COR-L47 (cell line): ENCODE results near the gene VEZF1.
"Not testable (repeated sequence)": the region's sequence is repeated elsewhere in the genome, so short reads cannot be mapped to it uniquely, and the experiment has no call there.

Source experiments
- DNase-seq: peaks from one replicate; lab custom pipeline; 2025; lab: John Stamatoyannopoulos, UW

The VEZF1 gene

DNA sequence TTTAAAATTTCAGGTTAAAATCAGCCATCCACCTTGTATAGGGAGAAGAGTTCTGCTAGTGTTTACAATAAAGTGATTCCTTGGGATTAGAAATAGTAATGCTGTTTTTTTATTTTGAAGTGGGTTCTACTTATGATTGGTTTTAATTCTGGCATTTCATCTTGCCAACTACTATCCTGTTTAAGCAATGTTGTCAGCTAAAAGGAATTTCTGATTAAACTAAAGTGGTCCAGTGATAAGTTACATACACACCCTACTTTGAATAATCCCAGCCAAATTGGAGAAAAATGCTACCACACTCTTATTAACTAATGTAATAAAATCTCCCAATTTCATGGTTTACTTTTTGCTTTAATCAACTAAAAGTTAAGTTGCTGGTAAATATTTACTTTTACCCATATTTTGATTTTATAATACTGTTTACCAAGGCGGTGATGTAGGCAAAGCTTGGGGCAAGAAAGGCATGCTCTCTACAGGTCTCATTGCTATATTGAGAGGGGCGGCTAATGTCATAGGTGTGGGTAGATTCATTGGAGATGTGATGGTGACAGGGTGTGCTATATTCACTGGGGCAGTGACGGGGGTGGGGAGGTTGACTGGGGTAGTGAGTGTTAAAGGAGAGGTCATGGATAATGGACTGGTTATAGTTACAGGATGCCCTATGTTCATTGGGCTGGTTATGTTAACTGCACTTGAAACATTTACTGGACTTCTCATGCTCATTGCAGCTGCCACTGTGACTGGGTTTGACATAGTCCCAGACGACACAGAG, 13.8 kb downstream of the VEZF1 start:
- not testable (repeated sequence) for DNase-seq

DNA sequence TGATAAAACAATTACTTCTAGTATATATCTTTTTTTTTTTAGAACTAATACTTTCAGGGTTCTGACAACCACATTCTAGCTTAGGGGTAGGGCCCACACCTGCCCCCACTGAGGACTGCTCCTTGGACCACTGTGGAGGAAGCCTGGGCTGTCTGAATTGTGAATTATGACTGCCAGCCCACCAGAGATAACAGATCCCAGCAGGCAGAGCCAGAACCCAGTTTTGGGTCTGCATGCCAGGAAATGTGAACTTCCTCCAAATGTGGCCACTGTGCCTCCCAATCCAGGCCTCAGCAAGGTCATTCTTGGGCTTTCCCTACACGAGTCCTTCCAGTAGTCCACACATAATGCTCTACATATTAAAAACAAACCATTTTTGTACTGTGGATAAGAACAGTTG, 15.9 kb downstream of the VEZF1 start:
- DNase-seq = no peak

DNA sequence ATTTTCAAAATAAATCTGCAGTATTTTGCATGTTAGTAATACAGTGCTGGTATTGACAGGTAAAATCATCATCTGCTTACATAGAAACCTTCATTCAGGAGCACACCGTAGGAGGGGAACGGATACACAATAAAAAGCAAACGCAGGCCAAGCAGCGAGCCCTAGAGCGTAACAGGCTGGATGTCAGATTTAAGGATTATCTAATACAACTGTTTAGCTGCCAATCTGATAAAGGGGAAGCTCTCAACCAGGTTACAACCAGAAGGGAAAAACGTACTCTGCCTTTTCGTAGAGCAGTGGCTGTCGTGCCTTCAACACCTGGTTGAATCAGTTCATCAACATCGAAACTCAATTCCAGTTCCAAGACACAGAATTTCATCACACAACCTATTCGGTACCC, 16.5 kb downstream of the VEZF1 start:
- DNase-seq = no peak

DNA sequence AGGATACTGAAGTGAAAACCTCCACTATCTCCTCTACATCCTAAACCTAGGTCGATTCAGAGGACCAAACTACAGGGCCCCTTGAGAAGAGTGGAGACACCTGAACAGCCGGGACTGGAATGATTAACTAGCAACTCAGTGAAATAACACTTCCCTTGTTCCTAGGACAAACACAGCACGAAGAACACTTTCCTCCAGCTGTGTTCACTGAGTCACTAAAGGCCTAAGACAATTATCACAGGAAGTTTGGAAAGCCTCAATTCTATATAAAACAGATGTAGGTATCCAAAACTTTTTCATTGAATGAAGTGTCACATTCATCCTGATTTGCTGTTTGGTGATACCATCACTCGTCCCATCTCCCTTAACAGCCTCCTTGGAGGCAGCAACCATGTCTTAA, 17.3 kb downstream of the VEZF1 start:
- DNase-seq = no peak

DNA sequence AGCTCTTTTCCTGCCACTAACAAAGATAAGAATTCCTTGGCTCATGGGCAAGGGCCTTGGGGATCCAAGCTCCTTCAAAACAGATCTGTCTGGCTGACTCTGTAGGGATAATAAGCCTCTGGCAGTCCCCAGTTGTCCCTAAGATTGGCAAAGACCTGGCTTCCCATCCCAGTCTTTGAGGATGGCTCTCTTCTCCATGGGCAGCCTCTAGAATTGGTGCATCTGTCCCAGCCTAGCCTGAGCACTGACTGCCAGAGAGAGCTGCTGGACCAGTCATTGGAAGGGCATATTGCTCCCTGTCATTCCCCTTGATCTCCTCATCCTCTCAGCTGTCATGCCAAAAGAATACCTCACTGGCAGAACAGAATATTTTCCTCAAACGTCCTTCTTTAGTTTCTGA, 19.6 kb downstream of the VEZF1 start:
- no peak for DNase-seq

DNA sequence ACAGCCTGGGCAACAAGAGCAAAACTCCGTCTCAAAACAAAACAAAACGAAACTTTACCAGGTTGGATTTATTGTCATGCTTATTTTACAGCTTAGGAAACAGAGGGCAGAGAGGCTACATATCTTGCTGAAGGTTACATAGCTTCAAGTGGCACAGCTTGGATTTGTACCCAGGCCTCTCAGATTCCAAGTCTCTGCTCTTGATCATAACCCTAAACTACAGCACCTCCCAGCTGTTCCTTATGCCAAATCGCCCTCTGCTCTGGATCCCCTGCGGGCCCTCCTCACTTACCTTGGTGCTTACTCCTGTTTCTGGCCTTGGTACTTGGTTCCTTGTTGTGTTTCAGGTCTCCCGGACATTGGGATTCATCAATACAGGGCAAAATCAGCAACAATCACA, 21.2 kb downstream of the VEZF1 start:
- no peak for DNase-seq

DNA sequence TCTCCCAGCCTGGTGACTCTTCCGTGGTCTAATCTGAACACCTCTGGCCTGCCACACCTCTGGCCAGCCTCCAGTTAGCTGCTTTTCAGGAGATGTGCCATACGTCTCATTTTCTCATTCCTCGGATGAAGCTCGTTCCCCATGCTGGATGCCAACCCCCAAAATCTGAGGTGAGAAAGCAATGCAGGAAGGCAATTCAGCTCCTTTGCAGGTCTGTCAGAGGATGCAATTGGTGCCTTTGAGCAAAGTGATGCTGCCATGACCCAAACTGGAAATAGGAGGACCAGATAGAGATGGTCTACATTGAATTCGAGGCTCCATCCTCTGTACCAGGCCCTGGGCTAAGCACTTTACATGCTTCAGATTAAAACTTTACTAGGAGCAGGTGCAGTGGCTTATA, 21.8 kb downstream of the VEZF1 start:
- DNase-seq = no peak

DNA sequence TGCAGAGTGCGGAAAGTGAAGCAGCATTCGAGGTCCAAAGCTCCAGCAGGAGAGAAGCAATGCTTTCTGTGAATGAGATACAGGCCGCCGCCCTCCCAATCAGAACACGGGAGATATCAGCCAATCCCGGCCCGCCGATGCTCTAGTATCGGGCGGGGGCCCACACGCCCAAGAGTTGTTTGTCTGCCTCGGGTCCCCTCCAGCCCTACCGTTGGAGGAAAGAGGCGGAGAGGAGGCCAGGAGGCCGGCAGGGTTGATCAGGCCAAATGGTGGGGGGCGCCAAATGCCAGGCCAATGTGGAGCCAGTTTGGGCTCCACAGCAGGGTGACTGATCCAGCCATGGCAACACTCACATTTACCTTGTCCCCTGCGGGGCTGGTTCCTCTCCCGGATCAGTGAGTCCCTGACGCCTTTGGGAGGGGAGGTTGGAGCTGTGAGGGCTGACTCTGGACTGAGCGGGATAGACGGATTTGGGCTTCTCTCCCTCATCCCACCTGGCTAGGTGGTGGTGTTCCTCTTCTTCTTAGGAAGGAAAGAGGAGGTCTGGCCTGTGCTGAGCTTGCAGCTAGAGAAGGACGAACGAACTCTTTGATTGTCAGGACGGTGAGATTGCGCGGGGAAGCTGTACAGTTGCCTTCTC, 22.4 kb downstream of the VEZF1 start:
- no peak for DNase-seq

DNA sequence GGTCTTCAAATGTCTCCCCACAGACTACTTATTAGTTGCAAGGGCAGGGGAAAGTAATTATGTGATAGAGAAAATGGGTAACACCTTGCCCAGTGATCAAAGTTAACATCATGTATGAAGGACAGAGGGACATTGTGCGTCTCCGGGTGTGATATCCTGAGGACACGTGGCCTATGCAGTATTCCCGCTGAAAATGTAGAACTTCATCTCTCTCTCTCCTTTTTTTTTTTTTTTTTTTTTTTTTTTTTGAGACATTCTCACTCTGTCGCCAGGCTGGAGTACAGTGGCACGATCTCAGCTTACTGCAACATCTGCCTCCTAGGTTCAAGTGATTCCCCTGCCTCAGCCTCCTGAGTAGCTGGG, 24.9 kb downstream of the VEZF1 start:
- DNase-seq = no peak

DNA sequence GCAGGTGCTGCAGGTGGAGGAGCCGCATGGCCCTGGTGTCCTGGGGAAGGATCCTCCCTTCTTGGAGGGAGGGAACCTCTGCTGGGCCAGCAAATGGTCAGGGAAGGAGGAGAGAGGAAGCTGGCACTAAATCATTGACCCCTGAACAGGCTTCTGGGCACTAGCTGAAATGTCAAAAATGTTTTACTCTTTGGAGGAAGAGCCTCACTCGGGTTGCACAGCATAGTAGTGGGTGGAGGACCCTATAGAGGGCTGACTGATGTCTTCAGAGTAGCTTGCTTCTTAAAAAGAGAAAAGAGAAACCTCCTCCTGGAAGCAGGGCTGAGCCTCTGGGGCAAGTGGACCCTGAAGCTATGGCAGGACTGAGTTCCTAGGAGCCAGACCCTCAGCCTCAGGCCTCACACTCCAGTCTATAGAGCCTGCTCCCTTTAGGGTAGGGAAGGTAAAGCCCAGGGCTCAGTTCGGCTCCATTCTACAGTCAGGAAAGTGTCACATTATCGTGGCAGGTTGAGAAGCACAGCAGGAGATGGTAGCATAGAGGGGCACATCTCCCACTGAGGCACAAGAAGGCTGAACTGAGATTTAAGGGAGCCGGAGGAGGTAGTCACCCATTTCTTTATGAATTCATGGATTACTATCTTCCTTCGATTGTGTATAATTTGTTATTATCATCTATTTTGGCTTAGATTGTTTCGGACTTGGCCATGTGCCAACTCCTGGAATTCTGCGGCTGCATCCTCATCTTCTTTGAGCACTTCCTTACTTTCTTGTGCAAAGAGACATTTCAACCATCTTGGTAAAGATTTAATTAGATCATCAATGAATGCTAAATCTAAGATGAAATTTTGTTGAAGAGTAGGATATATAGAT, 25.5 kb downstream of the VEZF1 start:
- DNase-seq = no peak

DNA sequence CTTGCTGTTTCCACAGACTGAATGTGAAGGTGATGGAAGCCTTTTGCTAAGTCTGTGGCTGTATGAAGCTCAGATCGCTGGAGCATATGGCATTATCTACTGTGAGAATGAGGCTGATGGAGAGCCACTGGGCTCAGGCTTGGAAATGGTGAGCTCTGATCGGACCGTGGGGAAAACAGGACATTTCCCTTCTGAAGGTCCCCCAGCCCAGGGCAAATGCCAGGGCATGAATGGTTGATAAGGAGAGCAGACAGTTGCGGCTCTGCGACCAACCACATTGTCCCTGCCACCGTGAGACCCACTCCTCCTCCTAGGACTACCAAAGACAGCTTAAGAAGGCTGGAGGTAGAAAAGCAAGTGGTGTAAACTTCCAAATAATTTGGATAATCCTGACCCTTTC, 28.1 kb downstream of the VEZF1 start:
- DNase-seq = no peak

DNA sequence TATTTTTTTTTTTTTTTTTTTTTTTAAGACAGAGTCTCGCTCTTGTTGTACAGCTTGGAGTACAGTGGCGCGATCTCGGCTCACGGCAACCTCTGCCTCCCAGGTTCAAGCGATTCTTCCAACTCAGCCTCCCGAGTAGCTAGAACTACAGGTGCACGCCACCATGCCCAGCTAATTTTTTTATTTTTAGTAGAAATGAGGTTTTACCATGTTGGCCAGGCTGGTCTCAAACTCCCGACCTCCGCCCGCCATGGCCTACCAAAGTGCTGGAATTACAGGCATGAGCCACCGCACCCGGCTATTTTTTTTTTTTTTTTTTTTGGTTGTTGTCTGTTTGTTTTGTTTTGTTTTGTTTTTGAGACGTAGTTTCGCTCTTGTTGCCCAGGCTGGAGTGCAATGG, 29.7 kb downstream of the VEZF1 start:
- not testable (repeated sequence) for DNase-seq

DNA sequence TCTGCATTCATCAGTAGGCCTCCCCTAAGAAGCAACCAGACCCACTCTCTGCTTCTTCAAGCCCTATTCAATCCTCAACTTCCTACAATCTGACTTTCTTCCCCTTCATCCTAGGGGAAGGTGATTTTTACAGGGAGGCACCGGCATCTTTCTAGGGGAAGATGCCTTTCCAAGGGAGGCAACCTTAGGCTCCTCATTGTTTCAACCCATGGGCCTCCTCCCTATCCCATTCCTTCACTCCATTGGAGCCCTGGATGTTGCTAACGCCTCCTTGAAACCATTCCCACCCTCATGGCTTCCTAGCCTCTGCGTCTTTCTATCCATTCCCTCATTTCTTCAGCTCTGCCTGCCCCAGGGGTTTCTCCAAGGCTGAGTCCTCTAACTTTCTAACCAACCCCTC, 30.2 kb downstream of the VEZF1 start:
- DNase-seq = no peak

DNA sequence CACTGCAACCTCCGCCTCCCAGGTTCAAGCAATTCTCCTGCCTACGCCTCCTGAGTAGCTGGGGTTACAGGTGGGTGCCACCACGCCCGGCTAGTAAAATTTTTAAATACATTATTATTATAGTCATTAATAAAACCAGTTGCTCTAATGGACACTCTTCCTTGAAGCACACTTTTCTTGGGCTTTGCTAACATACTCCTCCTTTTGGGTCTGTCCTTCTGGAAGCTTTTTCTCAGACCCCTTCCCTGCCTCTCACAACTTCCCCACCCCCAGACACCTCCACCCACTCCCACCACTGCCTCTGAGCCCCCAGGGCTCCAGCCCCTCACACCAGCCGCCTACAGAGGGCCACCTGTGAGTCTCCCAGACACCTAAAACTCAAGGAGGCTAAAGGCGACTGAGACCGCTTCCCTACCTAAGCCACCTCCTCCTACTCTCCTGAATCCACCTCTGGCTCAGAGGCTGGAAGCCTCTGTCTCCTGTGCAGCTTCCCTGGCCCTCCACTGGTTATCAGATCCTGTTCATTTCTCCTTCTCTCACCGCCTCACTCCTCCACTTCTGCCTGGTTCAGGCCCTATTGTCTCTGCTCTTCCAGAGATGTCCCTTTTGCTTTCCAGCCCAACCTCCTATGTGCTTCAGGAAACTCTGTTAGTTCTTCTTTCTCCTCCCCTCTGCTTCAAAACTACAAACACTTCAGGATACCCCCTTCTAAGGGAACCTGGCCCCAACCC, 30.8 kb downstream of the VEZF1 start:
- DNase-seq = no peak

DNA sequence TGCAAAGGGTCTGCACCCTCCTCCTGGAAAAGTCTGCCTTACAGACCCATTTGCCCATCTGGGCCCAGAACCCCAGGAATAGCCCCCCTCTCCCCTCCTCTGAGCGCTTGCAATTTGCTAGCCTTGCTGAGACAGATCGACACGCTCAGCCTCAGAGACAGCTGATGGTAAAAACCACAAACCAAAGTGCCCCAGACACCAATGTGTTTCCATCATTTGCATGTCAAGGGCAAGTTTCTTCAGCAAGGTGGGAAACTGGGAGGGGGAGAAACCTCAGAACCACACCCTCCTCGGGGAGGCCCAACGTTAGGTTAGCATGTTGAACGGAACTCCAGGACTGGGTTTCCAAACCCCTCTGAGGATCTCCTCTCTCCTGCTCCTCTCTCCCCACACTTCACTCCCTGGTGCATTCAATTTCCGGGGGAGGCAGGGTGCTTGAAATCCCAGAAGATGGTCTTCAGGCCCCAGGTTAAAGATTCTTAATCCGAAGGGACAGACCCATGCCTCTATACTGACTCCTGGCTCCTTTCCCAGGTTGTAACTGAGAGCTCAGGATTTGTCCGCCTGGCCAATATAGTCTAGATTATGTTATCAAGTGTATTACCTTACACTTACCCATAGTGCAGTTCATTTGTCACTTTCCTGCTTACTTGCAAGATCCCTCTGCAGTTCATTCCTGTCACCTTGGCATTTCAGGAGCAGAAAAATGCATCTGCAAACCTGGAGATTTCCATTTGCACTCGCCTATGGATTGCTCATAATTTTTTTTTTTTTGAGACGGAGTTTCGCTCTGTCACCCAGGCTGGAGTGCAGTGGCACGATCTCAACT, 31.5 kb downstream of the VEZF1 start:
- DNase-seq = no peak

DNA sequence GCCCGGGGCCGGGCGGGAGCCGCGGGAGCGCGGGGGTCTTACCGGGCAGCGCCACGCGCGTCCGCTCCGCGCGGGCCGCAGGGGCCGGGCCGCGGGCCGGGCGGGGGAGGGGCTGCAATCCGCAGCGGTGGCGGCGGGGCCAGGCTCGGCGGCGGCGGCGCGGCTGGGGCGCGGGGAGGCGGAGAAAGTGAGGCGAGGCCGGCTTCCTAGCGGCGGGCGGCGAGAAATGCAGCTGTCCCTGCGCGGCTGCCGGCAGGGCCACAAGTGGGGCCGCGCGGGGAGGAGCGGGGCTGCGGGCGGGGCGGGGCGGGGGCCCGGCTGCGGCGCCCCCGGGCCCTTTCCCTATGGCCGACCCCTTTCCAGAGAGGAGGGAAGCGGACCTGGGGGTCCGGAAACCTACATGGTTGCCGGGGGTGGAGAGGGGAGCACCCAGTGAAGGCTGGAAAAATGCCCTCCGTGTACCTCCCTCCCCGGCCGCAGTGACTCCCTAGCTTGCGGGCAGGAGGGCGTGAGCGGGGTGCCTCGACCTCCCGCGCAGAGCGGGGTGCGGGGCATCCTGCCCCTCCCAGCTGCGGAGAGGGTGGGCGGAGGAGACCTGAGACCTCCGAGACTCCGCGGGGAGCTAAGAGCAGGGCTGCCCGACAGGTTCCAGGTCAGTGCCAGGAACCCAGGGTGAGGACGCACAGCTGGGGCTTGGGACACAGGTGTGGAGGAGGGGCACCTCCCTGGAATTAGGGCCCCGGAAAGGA, 32.7 kb downstream of the VEZF1 start, which contains the start of gene CUEDC1:
TSS of gene CUEDC1 (minus strand) at position 230 of the 749 bp plus-strand sequence. CDS start 69,848 bp downstream, outside the sequence.
- peak; percentile 57 for DNase-seq

DNA sequence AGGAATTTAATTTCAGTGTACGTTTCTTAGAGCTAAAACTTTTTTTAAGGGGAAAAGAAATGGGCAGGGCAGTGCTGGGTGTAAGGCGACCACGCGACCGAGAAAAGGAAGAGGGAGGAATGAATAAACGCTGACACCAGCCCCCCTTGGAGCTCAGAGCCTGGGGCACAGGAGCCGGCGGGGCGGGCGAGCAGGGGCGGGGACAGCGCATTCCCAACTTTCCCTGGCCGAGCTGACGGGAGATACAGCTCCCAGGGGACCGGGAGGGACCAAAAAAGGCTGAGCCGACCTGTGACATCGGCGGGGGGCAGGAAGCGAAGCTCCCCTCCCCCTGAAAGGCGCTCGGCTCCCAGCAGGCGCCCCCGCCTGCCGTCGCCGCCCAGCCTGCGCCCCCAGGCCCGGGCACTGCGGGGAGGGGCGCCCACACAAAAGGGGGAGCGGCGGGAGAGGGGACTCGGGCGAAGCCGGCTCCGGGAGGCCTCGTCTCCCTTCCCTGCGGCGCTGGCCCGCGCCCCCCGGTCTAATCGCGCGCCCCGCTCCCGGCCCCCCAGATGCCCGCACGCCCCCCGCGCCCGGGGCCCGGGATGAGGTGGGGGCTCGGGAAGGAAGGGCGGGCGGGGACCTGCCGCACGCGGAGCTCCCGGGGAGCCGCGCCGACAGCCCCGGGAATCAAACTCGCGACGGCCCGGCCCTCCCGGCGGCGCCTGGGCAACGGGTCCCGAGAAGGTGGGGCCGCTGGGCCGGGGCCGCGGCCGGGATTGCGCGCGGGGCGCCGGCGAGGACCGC, 33.5 kb downstream of the VEZF1 start:
- peak; percentile 48 for DNase-seq

DNA sequence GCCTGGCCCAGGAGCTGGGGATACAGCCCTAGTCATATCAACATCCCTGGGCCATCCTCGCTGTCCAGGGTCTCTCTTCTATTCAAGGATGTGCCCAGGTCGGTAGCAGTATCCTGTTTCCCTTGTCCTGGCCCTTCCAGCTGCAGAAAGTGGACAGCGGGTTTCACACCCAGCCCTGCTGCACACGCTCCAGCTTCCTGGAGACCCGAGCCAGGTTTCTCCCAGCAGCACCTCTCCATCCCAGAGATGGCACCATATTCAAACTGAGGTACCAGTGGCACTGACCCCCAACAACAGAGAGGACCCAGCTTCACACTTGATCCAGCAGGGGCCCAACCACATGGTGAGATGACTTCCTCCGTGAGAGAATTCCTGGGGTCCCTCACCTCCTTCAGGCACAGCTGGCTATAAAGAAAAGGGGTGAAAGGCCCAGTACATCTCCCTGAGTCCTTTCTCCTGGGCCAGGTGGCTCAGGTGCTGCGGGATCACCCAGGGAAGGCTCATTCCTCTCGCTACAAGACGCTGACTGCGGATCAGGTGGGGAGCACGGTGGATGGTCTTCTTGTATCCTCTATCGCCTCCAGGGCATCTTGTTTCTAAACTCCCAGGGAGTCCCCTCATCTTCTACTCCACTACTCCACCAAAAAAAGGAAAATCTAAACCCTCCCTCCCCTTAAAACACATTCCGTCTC, 34.2 kb downstream of the VEZF1 start:
- DNase-seq = no peak

DNA sequence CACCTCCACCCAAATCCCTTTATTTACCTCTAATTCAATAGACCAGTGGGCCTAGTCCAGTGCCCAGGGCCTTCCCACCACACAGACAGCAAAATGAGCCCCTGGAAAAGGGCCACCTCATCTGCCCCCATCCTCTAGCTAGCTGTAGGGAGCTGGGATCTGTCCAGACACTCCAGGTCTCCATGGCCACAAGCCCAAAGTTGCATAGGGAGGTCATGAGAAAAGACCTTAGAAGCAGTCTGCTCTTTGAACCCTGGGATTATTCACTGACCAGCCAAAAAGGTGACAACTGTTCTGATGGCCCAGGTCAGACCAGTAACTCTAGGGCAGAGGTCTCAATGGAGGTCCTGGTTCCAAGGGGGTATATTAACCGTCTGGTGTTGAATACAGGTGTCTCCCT, 34.8 kb downstream of the VEZF1 start:
- DNase-seq = no peak
